ENCODE data around the gene HADH. TPM values are rescaled to one million over a fixed set of nuclear protein-coding genes. Genes with fewer than 3 reads are reported as not detected.

Gene HADH
- total RNA-seq, 1 experiment from 2014 or later: 69.5 TPM

DNA sequence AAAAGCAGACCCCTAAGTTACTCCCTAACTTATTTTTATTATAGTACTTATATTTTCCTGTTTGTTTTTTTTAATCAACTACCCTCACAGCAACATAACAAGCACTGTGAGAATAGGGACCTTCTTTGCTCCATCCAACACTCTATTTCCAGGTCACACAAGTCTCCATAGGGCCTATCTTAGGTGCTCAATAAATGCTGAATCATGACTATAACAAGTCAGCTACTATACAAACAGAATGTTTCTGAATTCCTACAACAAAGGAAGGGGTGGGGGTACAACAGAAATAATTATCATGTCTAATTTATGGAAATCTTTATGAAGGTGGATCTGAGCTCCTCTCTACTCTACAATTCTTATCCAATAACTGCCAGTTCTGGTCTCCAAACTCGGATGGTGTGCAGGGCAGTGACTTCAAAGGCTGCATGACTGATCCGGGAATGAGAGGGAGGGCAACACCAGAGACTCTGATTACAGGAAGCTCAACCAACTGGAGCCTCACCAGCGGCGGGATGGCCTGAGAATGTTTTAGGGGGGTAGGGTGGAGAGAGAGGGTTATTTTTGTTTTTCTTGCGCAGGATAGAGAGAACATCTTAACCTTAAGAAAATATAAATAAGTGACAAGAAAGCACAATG is 71.1 kb downstream of the HADH start:
- ChIA-PET CTCF (no interaction called here), POLR2A (ENCODE audit: low non-redundant PET) (no interaction called here)
- Histone ChIP-seq H3K4me3 (ENCODE audit: low read depth, low read length, poor library complexity, severe bottlenecking) (no peak overlapping the region), H3K36me3 (ENCODE audit: insufficient read depth, low read length, poor library complexity, severe bottlenecking) (no peaks in the 10 kb centered on the region), H3K27me3 (replicated peaks; ENCODE audit: insufficient read depth, low read depth, low read length, poor library complexity) (no peaks in the 10 kb centered on the region), H3K4me1 (ENCODE audit: insufficient read depth, low read length, poor library complexity, severe bottlenecking) (no peaks in the 10 kb centered on the region), H3K27ac (ENCODE audit: low read depth, low read length, poor library complexity, severe bottlenecking) (no peak overlapping the region), H3K9me3 (ENCODE audit: low read depth, low read length, poor library complexity, severe bottlenecking) (no peaks in the 10 kb centered on the region)
- intact Hi-C loops (cut with micrococcal nuclease; ENCODE audit: unreplicated experiment): loop anchor here (10.0 kb wide), 1 partner anchor 514 kb away; no protein-coding TSS in a partner anchor
- no peak for TF ChIP-seq EZH2 (IDR thresholded peaks at IDR 0.05; ENCODE audit: borderline replicate concordance, low read depth, low read length, poor library complexity, severe bottlenecking)
- TF ChIP-seq CTCF (conservative IDR thresholded peaks at IDR 0.05; ENCODE audit: low read depth, low read length): no peak
- no TSS peak for BruUV-seq (replicated peaks)
- no peak for DNase-seq (ENCODE audit: low spot score)

DNA sequence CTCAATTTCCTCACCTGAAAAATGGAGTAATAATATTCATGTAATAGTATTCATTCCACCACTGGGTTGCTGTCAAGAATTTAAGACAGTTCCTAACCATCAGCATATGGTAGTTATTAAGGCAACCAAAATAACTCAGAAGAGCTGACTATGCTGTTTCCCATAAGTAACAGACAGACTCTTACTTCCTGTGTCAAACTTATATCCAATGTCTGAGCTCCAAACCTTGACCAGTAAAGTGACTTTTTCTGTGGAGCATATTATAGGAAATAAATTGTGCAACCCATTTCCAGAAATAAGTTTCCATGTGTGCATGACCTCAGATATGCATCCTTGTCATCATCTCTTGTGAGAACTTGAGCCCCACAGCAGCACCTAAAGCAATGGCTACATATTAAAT is 78.8 kb downstream of the HADH start:
- intact Hi-C loops (cut with micrococcal nuclease; ENCODE audit: unreplicated experiment): loop anchor here (10.0 kb wide), 1 partner anchor 506 kb away; no protein-coding TSS in a partner anchor
- BruUV-seq (replicated peaks): no TSS peak
- POLR2A ChIA-PET (ENCODE audit: low non-redundant PET): interaction anchor here (0.6 kb wide), 1 partner anchor 89 kb away, joined by 9 read pairs; no protein-coding TSS in a partner anchor

GRCh38 chr4:108070775-108071174 is 81.1 kb downstream of the HADH start:
- Histone ChIP-seq H3K4me1 (ENCODE audit: insufficient read depth, low read length, poor library complexity, severe bottlenecking) (no peaks in the 10 kb centered on the region), H3K36me3 (ENCODE audit: insufficient read depth, low read length, poor library complexity, severe bottlenecking) (no peaks in the 10 kb centered on the region), H3K27ac (ENCODE audit: low read depth, low read length, poor library complexity, severe bottlenecking) (no peak overlapping the region), H3K4me3 (ENCODE audit: low read depth, low read length, poor library complexity, severe bottlenecking) (no peak overlapping the region), H3K27me3 (replicated peaks; ENCODE audit: insufficient read depth, low read depth, low read length, poor library complexity) (no peaks in the 10 kb centered on the region), H3K9me3 (ENCODE audit: low read depth, low read length, poor library complexity, severe bottlenecking) (no peaks in the 10 kb centered on the region)
- DNase-seq (ENCODE audit: low spot score): no peak
- no TSS peak for BruUV-seq (replicated peaks)
- ChIA-PET CTCF (no interaction called here), POLR2A (ENCODE audit: low non-redundant PET) (interaction anchor here (0.5 kb wide), 1 partner anchor 60 kb away, joined by 5 read pairs; no protein-coding TSS in a partner anchor)
- intact Hi-C loops (cut with micrococcal nuclease; ENCODE audit: unreplicated experiment): no loop called here
- TF ChIP-seq CTCF (conservative IDR thresholded peaks at IDR 0.05; ENCODE audit: low read depth, low read length) (no peak), EZH2 (IDR thresholded peaks at IDR 0.05; ENCODE audit: borderline replicate concordance, low read depth, low read length, poor library complexity, severe bottlenecking) (no peak)

More for the DNA sequence above, 78.8 kb downstream of the HADH start:
- DNase-seq (ENCODE audit: low spot score): peak; percentile 7
- Histone ChIP-seq H3K4me3 (ENCODE audit: low read depth, low read length, poor library complexity, severe bottlenecking) (no peak overlapping the region), H3K27me3 (replicated peaks; ENCODE audit: insufficient read depth, low read depth, low read length, poor library complexity) (no peaks in the 10 kb centered on the region), H3K4me1 (ENCODE audit: insufficient read depth, low read length, poor library complexity, severe bottlenecking) (no peaks in the 10 kb centered on the region), H3K9me3 (ENCODE audit: low read depth, low read length, poor library complexity, severe bottlenecking) (no peaks in the 10 kb centered on the region), H3K36me3 (ENCODE audit: insufficient read depth, low read length, poor library complexity, severe bottlenecking) (no peaks in the 10 kb centered on the region), H3K27ac (ENCODE audit: low read depth, low read length, poor library complexity, severe bottlenecking) (no peak overlapping the region)
- no peak for TF ChIP-seq EZH2 (IDR thresholded peaks at IDR 0.05; ENCODE audit: borderline replicate concordance, low read depth, low read length, poor library complexity, severe bottlenecking)
- TF ChIP-seq CTCF (conservative IDR thresholded peaks at IDR 0.05; ENCODE audit: low read depth, low read length): no peak
- CTCF ChIA-PET: no interaction called here
